ENCODE results near the gene UMPS. TPM values are rescaled to one million over a fixed set of nuclear protein-coding genes. Genes with fewer than 3 reads are reported as not detected.

Gene UMPS
- total and polyA plus RNA-seq, 2 donors (not counting 1 experiment from before 2014, with no cell fraction given) = 6.6 to 21.4 TPM

DNA sequence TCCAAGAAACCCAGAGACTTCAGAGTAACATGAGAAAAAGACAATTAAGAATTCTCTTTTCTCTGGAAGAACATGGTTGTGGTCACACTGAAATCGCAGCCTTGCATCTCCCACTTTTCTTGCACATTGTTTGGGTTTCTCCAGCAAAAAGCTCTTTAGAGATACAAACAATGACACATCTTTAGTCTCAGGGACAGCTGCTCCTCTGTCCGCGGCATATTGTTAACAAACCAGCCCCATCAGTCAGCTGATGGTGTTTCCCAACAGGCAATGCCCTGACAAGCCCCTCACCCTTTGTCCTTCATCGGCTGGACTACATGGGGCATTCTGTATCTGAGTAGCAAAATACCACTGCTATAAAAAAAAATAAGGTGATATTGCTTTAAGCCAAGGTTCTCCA, 53.4 kb downstream of the UMPS start:
- POLR2A ChIA-PET = no interaction called here
- Histone ChIP-seq H3K79me2 (ENCODE audit: control insufficient read depth, insufficient read depth, low read length) (no peaks in the 10 kb centered on the region), H3K27me3 (replicated peaks in 1 of 4; ENCODE audit: control extremely low read depth in 1 of 4, control insufficient read depth in 3 of 4, insufficient read depth in 4 of 4, low read length in 3 of 4) (no peaks in the 10 kb centered on the region), H2AFZ (ENCODE audit: insufficient read depth, low read depth, low read length, poor library complexity, severe bottlenecking) (no peak overlapping the region), H4K20me1 (ENCODE audit: control insufficient read depth, insufficient read depth, low read length, poor library complexity, severe bottlenecking) (no peaks in the 10 kb centered on the region), H3K4me3 (ENCODE audit: control extremely low read depth in 1 of 5, extremely low read depth in 1 of 5, insufficient read depth in 1 of 5, low read depth in 2 of 5, low read length in 4 of 5) (no peak overlapping the region), H3K36me3 (replicated peaks in 1 of 2; ENCODE audit: control extremely low read depth in 1 of 2, control insufficient read depth in 1 of 2, extremely low read depth in 1 of 2, insufficient read depth in 2 of 2, low read length in 1 of 2) (no peaks in the 10 kb centered on the region), H3K9me3 (ENCODE audit: control extremely low read depth in 1 of 3, control insufficient read depth in 2 of 3, insufficient read depth in 1 of 3, low read length in 2 of 3) (no peaks in the 10 kb centered on the region), H3K4me1 (ENCODE audit: control insufficient read depth in 2 of 2, insufficient read depth in 2 of 2, low read length in 2 of 2) (no peaks in the 10 kb centered on the region), H3K27ac (ENCODE audit: low read length in 2 of 2) (no peak overlapping the region), H3K9ac (ENCODE audit: low read length) (no peak overlapping the region), H3K4me2 (replicated peaks; ENCODE audit: low read depth, low read length, poor library complexity, severe bottlenecking) (no peak overlapping the region)
- no peak for ATAC-seq (ENCODE audit: low read depth)
- no peaks in the 10 kb centered on the region for H3K4me1 Mint-ChIP-seq
- no peak overlapping the region for H3K27ac Mint-ChIP-seq
- H3K4me3 Mint-ChIP-seq = no peak overlapping the region
- no peak for DNase-seq
- TF ChIP-seq, protein P1, sequence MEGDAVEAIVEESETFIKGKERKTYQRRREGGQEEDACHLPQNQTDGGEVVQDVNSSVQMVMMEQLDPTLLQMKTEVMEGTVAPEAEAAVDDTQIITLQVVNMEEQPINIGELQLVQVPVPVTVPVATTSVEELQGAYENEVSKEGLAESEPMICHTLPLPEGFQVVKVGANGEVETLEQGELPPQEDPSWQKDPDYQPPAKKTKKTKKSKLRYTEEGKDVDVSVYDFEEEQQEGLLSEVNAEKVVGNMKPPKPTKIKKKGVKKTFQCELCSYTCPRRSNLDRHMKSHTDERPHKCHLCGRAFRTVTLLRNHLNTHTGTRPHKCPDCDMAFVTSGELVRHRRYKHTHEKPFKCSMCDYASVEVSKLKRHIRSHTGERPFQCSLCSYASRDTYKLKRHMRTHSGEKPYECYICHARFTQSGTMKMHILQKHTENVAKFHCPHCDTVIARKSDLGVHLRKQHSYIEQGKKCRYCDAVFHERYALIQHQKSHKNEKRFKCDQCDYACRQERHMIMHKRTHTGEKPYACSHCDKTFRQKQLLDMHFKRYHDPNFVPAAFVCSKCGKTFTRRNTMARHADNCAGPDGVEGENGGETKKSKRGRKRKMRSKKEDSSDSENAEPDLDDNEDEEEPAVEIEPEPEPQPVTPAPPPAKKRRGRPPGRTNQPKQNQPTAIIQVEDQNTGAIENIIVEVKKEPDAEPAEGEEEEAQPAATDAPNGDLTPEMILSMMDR (IDR thresholded peaks at IDR 0.05) = no peak
- TF ChIP-seq EZH2 (IDR thresholded peaks at IDR 0.05; ENCODE audit: borderline replicate concordance, insufficient read depth, low read depth, low read length, poor library complexity, severe bottlenecking) = no peak
- intact Hi-C loops (cut with micrococcal nuclease) = no loop called here
- H3K27me3 Mint-ChIP-seq = peaks cover 14% of the 10 kb centered on the region
- CTCF ChIA-PET = interaction anchor here (1.0 kb wide), 1 partner anchor 657 kb away, joined by 3 read pairs; no protein-coding TSS in a partner anchor
- WGBS (ENCODE audit: insufficient coverage) = 90% methylated on average over 3 of the region's 4 CpGs
- H3K9me3 Mint-ChIP-seq (ENCODE audit: insufficient read depth) = no peaks in the 10 kb centered on the region

DNA sequence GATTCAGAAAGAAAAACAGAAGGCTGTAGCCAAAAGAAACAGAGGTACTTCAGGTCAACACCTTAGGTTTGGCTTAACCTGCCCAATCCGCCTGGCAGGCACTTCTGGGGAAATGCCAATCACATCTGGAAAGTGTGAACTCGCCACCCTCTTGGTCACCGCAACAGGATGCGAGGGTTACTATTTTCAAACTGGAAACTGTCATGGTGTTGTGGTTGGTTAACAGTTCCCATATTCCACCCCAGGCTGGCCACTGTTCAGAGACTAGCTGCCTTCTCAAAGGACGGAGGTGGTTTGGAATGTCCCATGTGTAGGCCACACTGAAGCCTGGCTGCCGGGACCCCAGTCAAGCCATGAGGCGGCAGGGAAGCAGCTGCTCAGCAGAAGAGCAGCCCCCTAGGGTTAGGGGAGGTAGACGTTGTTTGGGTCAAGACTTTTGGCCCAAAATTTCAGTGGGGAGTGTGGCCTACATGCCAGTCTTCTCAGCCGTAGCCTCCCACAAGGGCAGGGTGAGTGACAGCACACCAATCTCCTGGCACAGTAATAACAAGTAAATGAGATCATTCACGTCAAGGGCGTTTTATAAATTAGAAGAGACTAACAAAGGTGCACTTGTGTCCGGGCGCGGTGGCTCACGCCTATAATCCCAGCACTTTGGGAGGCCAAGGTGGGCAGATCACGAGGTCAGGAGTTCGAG, 54.6 kb downstream of the UMPS start:
- ATAC-seq (ENCODE audit: low read depth) = no peak
- TF ChIP-seq, protein P1 (IDR thresholded peaks at IDR 0.05) = no peak
- TF ChIP-seq EZH2 (IDR thresholded peaks at IDR 0.05; ENCODE audit: borderline replicate concordance, insufficient read depth, low read depth, low read length, poor library complexity, severe bottlenecking) = no peak
- no peak overlapping the region for H3K4me3 ChIP-seq (ENCODE audit: control extremely low read depth in 1 of 5, extremely low read depth in 1 of 5, insufficient read depth in 1 of 5, low read depth in 2 of 5, low read length in 4 of 5)
- Mint-ChIP-seq H3K4me3 (no peak overlapping the region), H3K9me3 (ENCODE audit: insufficient read depth) (no peaks in the 10 kb centered on the region), H3K27me3 (peaks cover 3% of the 10 kb centered on the region), H3K27ac (no peak overlapping the region), H3K4me1 (no peaks in the 10 kb centered on the region)
- no peak overlapping the region for H2AFZ ChIP-seq (ENCODE audit: insufficient read depth, low read depth, low read length, poor library complexity, severe bottlenecking)
- H3K27ac ChIP-seq (ENCODE audit: low read length in 2 of 2) = no peak overlapping the region
- H3K4me1 ChIP-seq (ENCODE audit: control insufficient read depth in 2 of 2, insufficient read depth in 2 of 2, low read length in 2 of 2) = no peaks in the 10 kb centered on the region
- H3K79me2 ChIP-seq (ENCODE audit: control insufficient read depth, insufficient read depth, low read length) = no peaks in the 10 kb centered on the region
- H3K27me3 ChIP-seq (replicated peaks in 1 of 4; ENCODE audit: control extremely low read depth in 1 of 4, control insufficient read depth in 3 of 4, insufficient read depth in 4 of 4, low read length in 3 of 4) = no peaks in the 10 kb centered on the region
- no peaks in the 10 kb centered on the region for H3K9me3 ChIP-seq (ENCODE audit: control extremely low read depth in 1 of 3, control insufficient read depth in 2 of 3, insufficient read depth in 1 of 3, low read length in 2 of 3)
- no peak overlapping the region for H3K4me2 ChIP-seq (replicated peaks; ENCODE audit: low read depth, low read length, poor library complexity, severe bottlenecking)
- ChIA-PET CTCF (interaction anchor here (1.0 kb wide), 2 partner anchors 116 to 656 kb away, joined by 3 to 4 read pairs; no protein-coding TSS in a partner anchor), POLR2A (no interaction called here)
- no peak for DNase-seq
- WGBS (ENCODE audit: insufficient coverage) = 54% methylated on average over 14 of the region's 17 CpGs
- H3K9ac ChIP-seq (ENCODE audit: low read length) = no peak overlapping the region
- H4K20me1 ChIP-seq (ENCODE audit: control insufficient read depth, insufficient read depth, low read length, poor library complexity, severe bottlenecking) = no peaks in the 10 kb centered on the region
- H3K36me3 ChIP-seq (replicated peaks in 1 of 2; ENCODE audit: control extremely low read depth in 1 of 2, control insufficient read depth in 1 of 2, extremely low read depth in 1 of 2, insufficient read depth in 2 of 2, low read length in 1 of 2) = no peaks in the 10 kb centered on the region
- intact Hi-C loops (cut with micrococcal nuclease) = no loop called here
